Right ventricle myocardium superior (tissue), 1 donor: ENCODE data around the gene ERBB3. TPM values are rescaled to one million over a fixed set of nuclear protein-coding genes. Genes with fewer than 3 reads are reported as not detected.

Experiments used
- ATAC-seq: fragments of 200-7000 bp; cut with Tn5 transposase; one replicate; pipeline ENCODE4 v1.9.1; 2020; ENCODE audit warnings: mild to moderate bottlenecking; ENCODE audit not compliant: poor library complexity
- DNase-seq: peaks from one replicate; pipeline ENCODE4 v3.0.0-alpha.2; 2020
- intact Hi-C: fragments of 100-400 bp; cut with DNase I; formaldehyde crosslinking; loops from one replicate; pipeline ENCODE4 v1.11.2; 2022
- total RNA-seq: library from RNA; stranded (reverse); fragmentation: NEBNext Ultra II Directional; extraction: Animal tissue kit (Norgen Biotek cat#: 25700); gene quantifications from one replicate; pipeline ENCODE4 v1.2.1, GENCODE V29; 2021
- donor health status: DM: no; HTN: yes; CAD: no; lungs with severe emphysema.

ERBB3 gene
- total RNA-seq, 1 donor from 2014 or later: 4.8 TPM

GRCh38 chr12:56126732-56127239 lies 46.8 kb downstream of the ERBB3 start:
- DNase-seq (no peak), ATAC-seq (no peak)
- intact Hi-C loops: loop anchor here (2.0 kb wide), 1 partner anchor 32 kb away; the partner anchor contains the start of gene MYL6

GRCh38 chr12:56127485-56127887 lies 47.5 kb downstream of the ERBB3 start:
- intact Hi-C loops: loop anchor here (2.0 kb wide), 1 partner anchor 31 kb away; the partner anchor contains the start of gene MYL6
- DNase-seq: no peak
- no peak for ATAC-seq

- intact Hi-C loops: loop anchor here (2.0 kb wide), 1 partner anchor 31 kb away; the partner anchor contains the start of gene MYL6
These were observed 48.1 kb downstream of the ERBB3 start, which contains the start of gene ESYT1 for GRCh38 chr12:56127888-56128669. Gene ESYT1, plus strand, starts transcription at chr12:56128267. Its CDS starts 53 bp downstream, at chr12:56128320.

GRCh38 chr12:56128670-56129205 lies 48.8 kb downstream of the ERBB3 start:
- no peak for DNase-seq
- ATAC-seq: peak; percentile 14

More at GRCh38 chr12:56127888-56128669, 48.1 kb downstream of the ERBB3 start, which contains the start of gene ESYT1:
- ATAC-seq (peak; percentile 94), DNase-seq (peak; percentile 98)

GRCh38 chr12:56129206-56129941 lies 49.4 kb downstream of the ERBB3 start:
- intact Hi-C loops: no loop called here
- DNase-seq (peak; percentile 81), ATAC-seq (peak; percentile 54)

More at GRCh38 chr12:56128670-56129205, 48.8 kb downstream of the ERBB3 start:
- intact Hi-C loops: no loop called here

- DNase-seq: no peak
- intact Hi-C loops: no loop called here
- ATAC-seq: no peak
These were observed 50.1 kb downstream of the ERBB3 start for GRCh38 chr12:56129942-56130495.

- no peak for ATAC-seq
- intact Hi-C loops: no loop called here
- DNase-seq: no peak
These were observed 50.9 kb downstream of the ERBB3 start for GRCh38 chr12:56130876-56131275.

GRCh38 chr12:56134897-56135296 lies 54.9 kb downstream of the ERBB3 start:
- ATAC-seq (no peak), DNase-seq (no peak)
- intact Hi-C loops: no loop called here

GRCh38 chr12:56137853-56138571 lies 58.0 kb downstream of the ERBB3 start:
- no peak for DNase-seq
- ATAC-seq: no peak
- intact Hi-C loops: no loop called here

- intact Hi-C loops: no loop called here
- ATAC-seq (no peak), DNase-seq (no peak)
These were observed 62.2 kb downstream of the ERBB3 start for GRCh38 chr12:56141946-56142784.

GRCh38 chr12:56143217-56143616 lies 63.3 kb downstream of the ERBB3 start:
- ATAC-seq: no peak
- intact Hi-C loops: no loop called here

GRCh38 chr12:56143870-56144269 lies 63.9 kb downstream of the ERBB3 start:
- DNase-seq (peak; percentile 62), ATAC-seq (peak; percentile 56)
- intact Hi-C loops: no loop called here

More at GRCh38 chr12:56143217-56143616, 63.3 kb downstream of the ERBB3 start:
- no peak for DNase-seq

GRCh38 chr12:56145217-56145616 lies 65.3 kb downstream of the ERBB3 start:
- no peak for DNase-seq
- no peak for ATAC-seq
- intact Hi-C loops: no loop called here

GRCh38 chr12:56146492-56147460 lies 66.8 kb downstream of the ERBB3 start:
- peak; percentile 7 for ATAC-seq

GRCh38 chr12:56150563-56150962 lies 70.6 kb downstream of the ERBB3 start:
- no peak for DNase-seq
- intact Hi-C loops: no loop called here
- ATAC-seq: no peak

More at GRCh38 chr12:56146492-56147460, 66.8 kb downstream of the ERBB3 start:
- DNase-seq: no peak
- intact Hi-C loops: no loop called here

GRCh38 chr12:56151672-56152131 lies 71.7 kb downstream of the ERBB3 start:
- intact Hi-C loops: no loop called here
- peak; percentile 46 for ATAC-seq
- DNase-seq: peak; percentile 61
